HG03378 (cell line): ENCODE measurements around the gene SPIN2B.

Experiments used
- ATAC-seq: cut with Tn5 transposase; IDR thresholded peaks from one replicate; pipeline ENCODE4 v1.9.1; 2021; ENCODE audit warnings: mild to moderate bottlenecking, moderate library complexity; ENCODE audit not compliant: unreplicated experiment

The SPIN2B gene

DNA sequence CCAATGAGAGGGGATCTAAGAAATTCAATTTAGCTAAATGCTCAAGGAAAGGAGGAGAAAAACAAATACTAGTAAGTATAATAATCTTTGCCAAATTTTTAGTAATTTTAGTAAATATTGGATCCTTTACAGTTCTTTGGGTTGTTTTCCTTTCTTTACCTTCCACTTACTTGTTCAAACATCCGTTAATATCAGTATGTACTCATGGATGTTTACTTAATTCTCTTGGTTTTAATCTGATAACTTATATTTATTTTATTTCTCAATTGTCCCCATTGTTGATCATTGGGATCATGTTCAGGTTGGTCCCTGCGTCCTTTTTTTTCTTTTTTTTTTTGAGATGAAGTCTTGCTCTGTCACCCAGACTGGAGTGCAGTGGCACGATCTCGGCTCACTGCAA, 46.9 kb downstream of the SPIN2B start:
- ATAC-seq: no peak

DNA sequence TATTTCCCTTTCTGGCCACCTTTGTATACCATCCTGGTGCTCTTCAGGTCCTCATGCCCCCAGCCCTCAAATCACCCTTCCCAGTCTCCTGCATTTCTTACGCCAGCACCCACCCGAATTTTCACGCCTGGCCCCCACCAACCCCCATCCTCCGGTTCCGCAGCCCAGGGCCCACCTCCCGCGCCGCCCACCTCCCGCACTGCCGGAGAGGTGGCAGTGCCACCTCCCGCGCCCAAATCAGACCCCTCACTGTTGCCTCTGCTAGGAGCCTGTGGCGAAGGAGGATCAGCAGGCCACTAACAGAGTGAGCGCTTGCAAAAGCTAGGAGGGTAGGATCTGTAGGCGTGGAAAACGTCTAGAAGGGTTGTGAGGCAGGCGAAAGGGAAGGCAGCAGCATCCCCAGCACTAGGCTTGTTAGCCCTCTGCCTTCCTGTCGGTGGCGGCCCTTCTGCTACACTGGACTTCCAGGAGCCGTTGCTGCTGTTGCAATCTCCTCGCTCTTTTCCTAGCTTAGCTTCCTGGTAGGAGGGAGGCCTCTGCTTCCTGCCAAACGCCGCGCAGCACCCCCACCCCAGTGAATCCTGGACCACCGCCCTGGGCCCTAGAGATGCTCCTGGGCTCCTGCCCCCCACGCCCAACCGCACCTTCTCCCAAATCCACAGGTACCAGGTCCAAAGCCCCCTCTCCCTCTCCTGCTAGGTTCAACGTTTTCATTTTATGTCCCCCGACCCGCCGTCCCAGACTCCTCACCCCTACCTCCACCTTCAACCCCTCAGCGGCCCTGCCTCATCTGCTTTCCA, 51.0 kb downstream of the SPIN2B start:
- no peak for ATAC-seq
